Stimulated activated naive B cell treated with anti-CD40 and anti-IgM and Interleukin-4, amounts not matched to agents 10 μg/mL and 1 μg/mL and 100 μg/mL, for 72 hours (primary cell): ENCODE measurements around the gene PPP1R2.
A peak's percentile ranks its signal among the peaks of the same experiment; 100 is the strongest.
"Not testable (repeated sequence)": the region's sequence is repeated elsewhere in the genome, so short reads cannot be mapped to it uniquely, and the experiment has no call there.

Source experiments
- ATAC-seq, 2 donors: fragments of 150-1000 bp; cut with Tn5 transposase; replicated peaks; 2 replicates each; pipeline ENCODE4 v1.10.0; 2021; ENCODE audit warnings: moderate library complexity in 1 of 2
- DNase-seq: peaks from one replicate; pipeline ENCODE4 v3.0.0; 2021
- H3K27ac Mint-ChIP-seq: one replicate; pipeline ENCODE4 v1.8.0; 2022; ENCODE audit warnings: mild to moderate bottlenecking, mixed read lengths
- H3K27me3 Mint-ChIP-seq, 2 donors: one replicate each; pipeline ENCODE4 v1.8.0; 2022; ENCODE audit warnings: mixed read lengths in 2 of 2
- H3K36me3 Mint-ChIP-seq, 2 donors: one replicate each; pipeline ENCODE4 v1.8.0; 2022; ENCODE audit warnings: mixed read lengths in 2 of 2, mild to moderate bottlenecking in 1 of 2
- H3K4me1 Mint-ChIP-seq, 2 donors: one replicate each; pipeline ENCODE4 v1.8.0; 2022; ENCODE audit warnings: mixed read lengths in 2 of 2, mild to moderate bottlenecking in 1 of 2
- H3K4me3 Mint-ChIP-seq, 2 donors: one replicate each; pipeline ENCODE4 v1.8.0; 2022; ENCODE audit warnings: mild to moderate bottlenecking in 2 of 2, mixed read lengths in 2 of 2, moderate library complexity in 1 of 2
- H3K9me3 Mint-ChIP-seq, 2 donors: one replicate each; pipeline ENCODE4 v1.8.0; 2022; ENCODE audit warnings: mixed read lengths in 2 of 2, mild to moderate bottlenecking in 1 of 2

Gene PPP1R2

GRCh38 chr3:195475614-195476013 is 67.5 kb downstream of the PPP1R2 start:
- no peaks in the 10 kb centered on the region for H3K4me1 Mint-ChIP-seq
- DNase-seq: no peak
- H3K36me3 Mint-ChIP-seq: no peaks in the 10 kb centered on the region
- no peaks in the 10 kb centered on the region for H3K9me3 Mint-ChIP-seq
- no peak overlapping the region for H3K4me3 Mint-ChIP-seq
- peaks cover 24 to 27% of the 10 kb centered on the region in 2 donors for H3K27me3 Mint-ChIP-seq
- no peak for ATAC-seq
- no peak overlapping the region for H3K27ac Mint-ChIP-seq

GRCh38 chr3:195475116-195475515 is 68.0 kb downstream of the PPP1R2 start:
- not testable (repeated sequence) for H3K4me1 Mint-ChIP-seq, H3K9me3 Mint-ChIP-seq

GRCh38 chr3:195468841-195469240 is 74.3 kb downstream of the PPP1R2 start:
- Mint-ChIP-seq H3K36me3 (peaks cover 1 to 11% of the 10 kb centered on the region in 2 donors), H3K4me1 (peaks cover 6 to 14% of the 10 kb centered on the region in 2 donors), H3K27me3 (peaks cover 0 to 5% of the 10 kb centered on the region in 2 donors), H3K9me3 (peaks cover 9 to 13% of the 10 kb centered on the region in 2 donors), H3K4me3 (no peak overlapping the region), H3K27ac (peak overlapping the region; percentile 2)
- no peak for ATAC-seq
- no peak for DNase-seq

More at GRCh38 chr3:195475116-195475515, 68.0 kb downstream of the PPP1R2 start:
- not testable (repeated sequence) for ATAC-seq, H3K36me3 Mint-ChIP-seq, H3K27ac Mint-ChIP-seq, DNase-seq, H3K4me3 Mint-ChIP-seq
- peaks cover 24 to 27% of the 10 kb centered on the region in 2 donors for H3K27me3 Mint-ChIP-seq

- Mint-ChIP-seq H3K9me3 (peaks cover 9 to 13% of the 10 kb centered on the region in 2 donors), H3K27ac (peak overlapping the region; percentile 37), H3K36me3 (peaks cover 1 to 11% of the 10 kb centered on the region in 2 donors), H3K4me1 (peaks cover 6 to 14% of the 10 kb centered on the region in 2 donors), H3K4me3 (no peak overlapping the region), H3K27me3 (peaks cover 0 to 5% of the 10 kb centered on the region in 2 donors)
- ATAC-seq: peak; percentile 25 to 62
- DNase-seq: no peak
These were observed 74.7 kb downstream of the PPP1R2 start for GRCh38 chr3:195468391-195468776.

GRCh38 chr3:195467641-195468390 is 75.3 kb downstream of the PPP1R2 start:
- Mint-ChIP-seq H3K4me3 (no peak overlapping the region), H3K4me1 (peaks cover 6 to 14% of the 10 kb centered on the region in 2 donors), H3K27ac (peak overlapping the region; percentile 37), H3K27me3 (peaks cover 0 to 5% of the 10 kb centered on the region in 2 donors), H3K9me3 (peaks cover 9 to 13% of the 10 kb centered on the region in 2 donors), H3K36me3 (peaks cover 1 to 11% of the 10 kb centered on the region in 2 donors)
- ATAC-seq: peak; percentile 73 to 87
- no peak for DNase-seq

- no peak for DNase-seq
These were observed 76.9 kb downstream of the PPP1R2 start for GRCh38 chr3:195466251-195466650.

More at GRCh38 chr3:195466251-195466650, 76.9 kb downstream of the PPP1R2 start:
- Mint-ChIP-seq H3K27ac (no peak overlapping the region), H3K9me3 (peaks cover 9 to 13% of the 10 kb centered on the region in 2 donors), H3K36me3 (peaks cover 1 to 11% of the 10 kb centered on the region in 2 donors), H3K4me3 (no peak overlapping the region), H3K27me3 (no peaks in the 10 kb centered on the region), H3K4me1 (peaks cover 6 to 14% of the 10 kb centered on the region in 2 donors)
- no peak for ATAC-seq
